Femur (tissue), 1 donor: ENCODE data around the gene PAM16.

Experiments used
- DNase-seq: peaks from one replicate; pipeline ENCODE4 v3.0.0-alpha.2; 2017

PAM16 gene

DNA sequence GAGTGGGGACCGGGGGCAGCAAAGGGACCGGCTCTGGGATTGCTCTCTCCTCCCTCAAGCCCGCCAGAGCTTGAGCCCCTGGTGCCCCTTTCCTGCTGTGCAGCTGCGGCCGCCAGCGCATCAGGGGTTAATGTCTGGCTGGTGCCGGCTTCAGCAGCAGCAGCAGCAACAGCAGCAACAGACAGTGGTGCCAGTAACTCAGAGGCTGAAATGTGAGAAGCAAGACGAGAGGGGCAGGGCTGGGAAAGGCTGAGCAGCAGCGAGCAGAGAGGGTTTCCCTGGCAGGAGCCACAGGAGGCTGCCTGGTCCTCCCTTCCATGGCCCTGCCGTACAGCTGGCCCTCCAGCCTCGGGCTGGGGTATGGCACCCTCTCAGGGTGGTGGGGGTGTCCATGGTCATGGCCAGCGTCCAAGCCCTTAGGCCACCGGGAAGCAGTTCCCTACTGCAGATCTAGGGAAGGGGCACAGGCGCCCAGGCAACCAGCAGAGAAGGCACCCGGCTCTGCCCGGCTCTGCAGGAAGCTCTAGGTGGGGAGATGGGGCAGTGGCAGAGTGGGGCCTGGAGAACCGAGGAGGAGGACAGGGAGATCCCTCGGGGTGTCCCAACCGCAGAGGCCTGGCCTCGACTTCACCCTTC, 57.2 kb downstream of the PAM16 start:
- peak; percentile 90 for DNase-seq

DNA sequence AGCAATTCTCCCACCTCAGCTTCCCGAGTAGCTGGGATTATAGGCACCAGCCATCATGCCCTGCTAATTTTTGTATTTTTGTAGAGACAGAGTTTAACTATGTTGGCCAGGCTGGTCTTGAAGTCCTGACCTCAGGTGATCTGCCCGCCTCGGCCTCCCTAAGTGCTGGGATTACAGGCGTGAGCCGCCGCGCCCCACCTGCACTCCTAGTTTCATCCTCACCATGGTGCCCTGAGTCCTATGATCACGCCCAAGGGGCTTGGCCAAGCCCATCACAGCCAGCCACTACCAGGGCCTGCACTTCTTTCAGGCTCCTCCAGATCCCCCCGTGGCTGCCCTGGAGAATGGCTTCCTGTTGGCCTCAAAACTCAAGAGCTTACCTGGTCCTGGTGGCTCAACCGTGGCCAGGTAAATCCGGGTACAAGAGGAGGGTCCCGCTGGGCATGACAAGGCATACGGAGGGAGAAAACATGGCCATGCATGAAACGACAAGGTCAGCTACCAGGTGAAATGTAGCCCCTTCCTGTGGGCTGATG, 57.9 kb downstream of the PAM16 start:
- no peak for DNase-seq

DNA sequence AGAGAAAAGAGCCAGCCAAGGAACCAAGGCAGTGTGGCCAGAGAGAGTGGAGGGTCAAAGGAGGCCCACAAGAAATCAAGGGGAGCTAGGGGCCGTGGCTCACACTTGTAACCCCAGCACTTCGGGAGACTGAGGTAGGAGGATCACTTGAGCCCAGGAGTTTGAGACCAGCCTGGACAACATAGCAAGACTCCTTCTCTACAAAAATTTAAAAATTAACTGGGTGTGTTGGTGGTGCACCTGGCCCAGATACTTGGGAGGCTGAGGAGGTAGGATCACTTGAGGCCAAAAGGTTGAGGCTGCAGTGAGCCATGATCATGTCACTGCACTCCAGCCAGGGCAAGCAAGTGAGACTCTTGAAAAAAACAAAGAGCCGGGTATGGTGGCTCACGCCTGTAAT, 59.4 kb downstream of the PAM16 start:
- DNase-seq, result no peak
